Fibroblast of villous mesenchyme (primary cell): ENCODE measurements around the gene PCDHGB3. TPM values are rescaled to one million over a fixed set of nuclear protein-coding genes. Genes with fewer than 3 reads are reported as not detected.
"Not testable (repeated sequence)": the region's sequence is repeated elsewhere in the genome, so short reads cannot be mapped to it uniquely, and the experiment has no call there.

Source experiments
- DNase-seq: peaks from one replicate; pipeline ENCODE4 v3.0.0-alpha.2; 2010; ENCODE audit warnings: low read depth
- H3K4me3 ChIP-seq: 2 replicates; pipeline ENCODE4 v1.5.1; 2011; ENCODE audit warnings: low read depth, mild to moderate bottlenecking, low read length
- total RNA-seq: library from RNA; depleted of rRNA; stranded (reverse); fragments of >200 nt; gene quantifications from 2 replicates; pipeline ENCODE4 v1.2.3, GENCODE V29; 2012
- TF ChIP-seq, protein P1 (sequence below): IDR thresholded peaks from 2 replicates; pipeline ENCODE4 v1.5.1; 2012; ENCODE audit warnings: low read depth, mild to moderate bottlenecking, low read length; ENCODE audit not compliant: insufficient read depth

Gene PCDHGB3
- total RNA-seq, 1 donor = 3.9 TPM

DNA sequence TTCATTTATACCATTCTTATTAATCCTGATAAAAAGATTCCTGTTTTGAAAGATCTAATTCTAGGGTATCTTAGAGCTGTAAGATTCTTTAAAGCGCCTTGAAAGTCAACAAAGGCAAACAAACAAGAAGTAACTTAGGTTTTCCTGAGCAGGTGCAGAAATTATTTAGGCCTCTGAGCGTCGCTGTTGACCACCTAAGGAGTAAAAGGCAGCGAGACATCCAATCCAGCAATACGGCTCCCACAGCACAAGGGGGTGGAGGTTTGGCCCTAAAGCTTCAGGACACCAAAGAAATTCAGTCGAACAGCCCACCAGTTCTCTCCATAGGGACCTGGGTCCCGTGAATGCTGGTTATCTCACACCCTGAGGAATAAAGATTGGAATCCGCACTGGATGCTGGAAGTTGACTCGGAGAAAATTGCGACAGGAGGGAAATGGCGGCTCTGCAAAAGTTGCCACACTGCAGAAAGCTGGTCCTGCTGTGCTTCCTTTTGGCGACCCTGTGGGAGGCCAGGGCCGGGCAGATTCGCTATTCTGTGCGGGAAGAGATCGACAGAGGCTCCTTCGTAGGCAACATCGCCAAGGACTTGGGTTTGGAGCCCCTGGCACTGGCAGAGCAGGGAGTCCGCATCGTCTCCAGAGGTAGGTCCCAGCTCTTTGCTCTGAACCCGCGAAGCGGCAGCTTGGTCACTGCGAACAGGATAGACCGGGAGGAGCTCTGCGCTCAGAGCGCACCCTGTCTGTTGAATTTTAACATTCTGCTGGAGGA is 31.3 kb upstream of the PCDHGB3 start, which contains the start of gene PCDHGA2:
PCDHGA2 (plus strand) TSS at position 223 of the 769 bp plus-strand sequence.
- peak; percentile 61 for DNase-seq
- TF ChIP-seq, protein P1, sequence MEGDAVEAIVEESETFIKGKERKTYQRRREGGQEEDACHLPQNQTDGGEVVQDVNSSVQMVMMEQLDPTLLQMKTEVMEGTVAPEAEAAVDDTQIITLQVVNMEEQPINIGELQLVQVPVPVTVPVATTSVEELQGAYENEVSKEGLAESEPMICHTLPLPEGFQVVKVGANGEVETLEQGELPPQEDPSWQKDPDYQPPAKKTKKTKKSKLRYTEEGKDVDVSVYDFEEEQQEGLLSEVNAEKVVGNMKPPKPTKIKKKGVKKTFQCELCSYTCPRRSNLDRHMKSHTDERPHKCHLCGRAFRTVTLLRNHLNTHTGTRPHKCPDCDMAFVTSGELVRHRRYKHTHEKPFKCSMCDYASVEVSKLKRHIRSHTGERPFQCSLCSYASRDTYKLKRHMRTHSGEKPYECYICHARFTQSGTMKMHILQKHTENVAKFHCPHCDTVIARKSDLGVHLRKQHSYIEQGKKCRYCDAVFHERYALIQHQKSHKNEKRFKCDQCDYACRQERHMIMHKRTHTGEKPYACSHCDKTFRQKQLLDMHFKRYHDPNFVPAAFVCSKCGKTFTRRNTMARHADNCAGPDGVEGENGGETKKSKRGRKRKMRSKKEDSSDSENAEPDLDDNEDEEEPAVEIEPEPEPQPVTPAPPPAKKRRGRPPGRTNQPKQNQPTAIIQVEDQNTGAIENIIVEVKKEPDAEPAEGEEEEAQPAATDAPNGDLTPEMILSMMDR = peak; percentile 62
- peak within 1 kb of the TSS; percentile 51 for H3K4me3 ChIP-seq

DNA sequence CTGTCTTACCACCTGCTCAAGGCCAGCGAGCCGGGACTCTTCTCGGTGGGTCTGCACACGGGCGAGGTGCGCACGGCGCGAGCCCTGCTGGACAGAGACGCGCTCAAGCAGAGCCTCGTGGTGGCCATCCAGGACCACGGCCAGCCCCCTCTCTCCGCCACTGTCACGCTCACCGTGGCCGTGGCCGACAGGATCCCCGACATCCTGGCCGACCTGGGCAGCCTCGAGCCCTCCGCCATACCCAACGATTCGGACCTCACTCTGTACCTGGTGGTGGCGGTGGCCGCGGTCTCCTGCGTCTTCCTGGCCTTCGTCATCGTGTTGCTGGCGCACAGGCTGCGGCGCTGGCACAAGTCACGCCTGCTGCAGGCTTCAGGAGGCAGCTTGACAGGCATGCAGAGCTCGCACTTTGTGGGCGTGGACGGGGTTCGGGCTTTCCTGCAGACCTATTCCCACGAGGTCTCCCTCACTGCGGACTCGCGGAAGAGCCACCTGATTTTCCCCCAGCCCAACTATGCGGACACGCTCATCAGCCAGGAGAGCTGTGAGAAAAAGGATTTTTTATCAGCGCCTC is 29.2 kb upstream of the PCDHGB3 start:
- H3K4me3 ChIP-seq, DNase-seq: not testable (repeated sequence)

- no peak for DNase-seq
- TF ChIP-seq, protein P1 = no peak
- H3K4me3 ChIP-seq = no peak overlapping the region
Observed at GRCh38 chr5:141342773-141343172, 27.3 kb upstream of the PCDHGB3 start.

DNA sequence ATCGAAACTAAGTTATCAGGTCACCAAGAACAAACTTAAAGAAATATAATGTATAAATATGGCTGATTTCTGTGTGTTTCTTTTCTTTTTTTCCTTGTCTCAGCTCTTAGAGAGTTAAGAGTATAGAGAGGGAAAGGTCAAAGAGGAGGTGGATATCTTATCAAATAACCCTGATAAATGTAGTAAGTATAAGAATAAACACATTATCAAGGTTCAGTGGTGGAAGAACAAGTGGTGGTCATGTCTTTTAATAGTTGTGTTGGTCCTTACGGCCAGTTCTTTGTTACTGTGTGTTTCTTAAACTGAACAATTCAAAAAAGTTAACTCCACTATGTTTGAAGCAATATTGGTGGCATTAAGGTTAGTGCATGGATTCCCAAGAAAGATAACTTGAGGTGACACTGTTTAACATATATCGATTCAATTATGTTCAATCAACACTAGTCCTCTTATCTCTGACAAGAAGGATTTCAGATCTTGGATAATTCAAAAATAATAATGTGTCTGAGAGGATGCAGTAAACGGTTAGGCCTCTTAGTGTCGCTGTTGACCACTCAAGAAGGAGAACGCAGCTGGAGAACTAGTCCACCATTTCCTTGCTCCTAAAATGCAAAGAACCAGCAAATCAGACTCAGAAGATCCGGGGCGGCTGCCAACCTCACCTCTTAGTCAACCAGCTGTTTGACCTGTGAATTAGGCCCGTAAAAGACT is 26.6 kb upstream of the PCDHGB3 start, which contains the start of gene PCDHGA3:
PCDHGA3 (plus strand) TSS at position 588 of the 711 bp plus-strand sequence. CDS start 205 bp downstream, outside the sequence.
- DNase-seq = peak; percentile 61
- H3K4me3 ChIP-seq = peak within 1 kb of the TSS; percentile 51

GRCh38 chr5:141343953-141344463 is 26.0 kb upstream of the PCDHGB3 start:
- DNase-seq = no peak
- TF ChIP-seq, protein P1 = no peak
- H3K4me3 ChIP-seq = peak overlapping the region; percentile 51

More for the DNA sequence above, 26.6 kb upstream of the PCDHGB3 start, which contains the start of gene PCDHGA3:
- TF ChIP-seq, protein P1 = peak; percentile 55

DNA sequence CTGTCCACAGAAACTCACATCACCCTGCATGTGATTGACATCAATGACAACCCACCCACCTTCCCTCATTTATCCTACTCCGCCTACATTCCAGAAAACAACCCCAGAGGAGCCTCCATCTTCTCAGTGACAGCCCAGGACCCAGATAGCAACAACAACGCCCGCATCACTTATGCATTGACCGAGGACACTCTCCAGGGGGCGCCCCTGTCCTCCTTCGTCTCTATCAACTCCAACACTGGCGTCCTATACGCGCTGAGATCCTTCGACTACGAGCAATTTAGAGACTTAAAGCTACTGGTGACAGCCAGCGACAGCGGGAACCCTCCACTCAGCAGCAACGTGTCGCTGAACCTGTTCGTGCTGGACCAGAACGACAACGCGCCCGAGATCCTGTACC is 24.7 kb upstream of the PCDHGB3 start:
- TF ChIP-seq, protein P1 = no peak

DNA sequence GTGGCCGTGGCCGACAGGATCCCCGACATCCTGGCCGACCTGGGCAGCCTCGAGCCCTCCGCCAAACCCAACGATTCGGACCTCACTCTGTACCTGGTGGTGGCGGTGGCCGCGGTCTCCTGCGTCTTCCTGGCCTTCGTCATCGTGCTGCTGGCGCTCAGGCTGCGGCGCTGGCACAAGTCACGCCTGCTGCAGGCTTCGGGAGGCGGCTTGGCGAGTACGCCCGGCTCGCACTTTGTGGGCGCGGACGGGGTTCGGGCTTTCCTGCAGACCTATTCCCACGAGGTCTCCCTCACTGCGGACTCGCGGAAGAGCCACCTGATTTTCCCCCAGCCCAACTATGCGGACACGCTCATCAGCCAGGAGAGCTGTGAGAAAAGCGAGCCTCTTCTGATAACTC is 24.0 kb upstream of the PCDHGB3 start:
- not testable (repeated sequence) for DNase-seq, H3K4me3 ChIP-seq

More for the DNA sequence above, 24.7 kb upstream of the PCDHGB3 start:
- no peak for DNase-seq
- no peak overlapping the region for H3K4me3 ChIP-seq
